Left lung (tissue), 10 donors: ENCODE results near the gene NPIPB2. TPM values are rescaled to one million over a fixed set of nuclear protein-coding genes. Genes with fewer than 3 reads are reported as not detected.
A peak's percentile ranks its signal among the peaks of the same experiment; 100 is the strongest.

ENCODE experiments used
- ATAC-seq: fragments of 200-7000 bp; cut with Tn5 transposase; one replicate; pipeline ENCODE4 v1.9.1; 2020; ENCODE audit warnings: moderate library complexity
- DNase-seq, 4 donors: peaks; one replicate each; pipeline ENCODE4 v3.0.0-alpha.2; 2013 to 2020
- H3K27ac ChIP-seq, 2 donors: fragments of 200-600 bp; sonication (generic) in 1 of 2; one replicate each; pipeline versions ENCODE4 v1.5.0 to v1.8.0; 2020 to 2021
- H3K27me3 ChIP-seq, 2 donors: fragments of 200-600 bp; sonication (generic) in 1 of 2; one replicate each; pipeline versions ENCODE4 v1.5.0 to v1.8.0; 2020 to 2021
- H3K36me3 ChIP-seq, 2 donors: fragments of 200-600 bp; sonication (generic) in 1 of 2; one replicate each; pipeline versions ENCODE4 v1.5.0 to v1.8.0; 2020 to 2021
- H3K4me1 ChIP-seq, 2 donors: fragments of 200-600 bp; one replicate each; pipeline ENCODE4 v1.8.0; 2021
- H3K4me3 ChIP-seq, 2 donors: fragments of 200-600 bp; sonication (generic) in 1 of 2; one replicate each; pipeline versions ENCODE4 v1.5.0 to v1.8.0; 2020 to 2021; ENCODE audit warnings: mild to moderate bottlenecking in 1 of 2
- H3K9me3 ChIP-seq, 2 donors: fragments of 200-600 bp; sonication (generic) in 1 of 2; one replicate each; pipeline versions ENCODE4 v1.5.0 to v1.8.0; 2020 to 2021
- intact Hi-C, 2 donors: fragments of 100-400 bp; cut with DNase I; formaldehyde crosslinking; loops; one replicate each; pipeline versions ENCODE4 v1.11.2 to v1.14.2; 2022
- polyA plus RNA-seq, 6 donors: library from polyadenylated mRNA; unstranded; fragments of 120-200 nt; gene quantifications; one replicate each; pipeline ENCODE4 v1.2.1, GENCODE V29; 2013; ENCODE audit not compliant: insufficient read length in 6 of 6
- total RNA-seq, 2 donors: library from RNA; stranded (reverse); fragmentation: NEBNext Ultra II Directional; extraction: Animal tissue kit (Norgen Biotek cat#: 25700); gene quantifications; one replicate each; pipeline ENCODE4 v1.2.1, GENCODE V29; 2021
- TF ChIP-seq, protein P1 (sequence below), 2 donors: fragments of 200-600 bp; sonication (generic) in 1 of 2; IDR thresholded peaks; one replicate each; pipeline versions ENCODE4 v1.5.0 to v1.8.0; 2021; ENCODE audit warnings: antibody characterized with exemption in 2 of 2
- donor health status: DM: no; HTN: yes; CAD: no.
- donor health status: DM: no; HTN: no; CAD: no.

The NPIPB2 gene
- total and polyA plus RNA-seq, 8 donors = 6.1 to 14.6 (median 8.8) TPM

DNA sequence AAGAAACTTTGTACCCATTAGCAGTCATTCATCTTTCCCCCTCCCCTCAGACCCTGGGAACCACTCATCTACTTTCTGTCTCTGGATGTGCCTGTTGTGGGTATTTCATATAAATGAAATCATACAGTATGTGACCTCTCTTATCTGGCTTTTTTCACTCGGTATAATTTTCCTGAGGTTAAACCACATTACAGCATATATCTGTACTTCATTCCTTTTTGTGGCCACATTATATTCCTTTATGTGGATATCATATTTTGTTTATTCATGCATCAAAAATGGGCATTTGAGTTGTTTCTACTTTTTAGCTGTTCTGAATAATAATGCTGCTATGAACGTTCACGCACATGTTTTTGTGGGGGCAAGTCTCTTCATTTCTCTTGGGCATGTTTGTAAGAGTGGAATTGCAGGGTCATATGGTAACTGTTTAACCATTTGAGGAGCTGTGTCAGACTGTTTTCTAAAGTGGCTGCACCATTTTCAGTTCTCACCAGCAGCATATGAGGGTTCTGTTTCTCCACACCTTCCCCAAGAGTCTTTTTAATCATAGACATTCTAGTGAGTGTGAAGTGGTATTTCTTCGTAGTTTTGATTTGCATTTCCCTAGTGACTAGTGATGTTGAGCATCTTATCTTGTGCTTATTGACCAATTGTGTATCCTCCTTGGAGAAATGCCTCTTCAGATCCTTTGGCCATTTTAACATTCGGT is 38.4 kb upstream of the NPIPB2 start:
- Histone ChIP-seq H3K4me1 (peaks cover 7 to 23% of the 10 kb centered on the region in 2 donors), H3K9me3 (no peaks in the 10 kb centered on the region), H3K27me3 (no peaks in the 10 kb centered on the region), H3K4me3 (no peak overlapping the region), H3K27ac (no peak overlapping the region), H3K36me3 (no peaks in the 10 kb centered on the region)
- ATAC-seq (no peak), DNase-seq (no peak)
- TF ChIP-seq, protein P1, sequence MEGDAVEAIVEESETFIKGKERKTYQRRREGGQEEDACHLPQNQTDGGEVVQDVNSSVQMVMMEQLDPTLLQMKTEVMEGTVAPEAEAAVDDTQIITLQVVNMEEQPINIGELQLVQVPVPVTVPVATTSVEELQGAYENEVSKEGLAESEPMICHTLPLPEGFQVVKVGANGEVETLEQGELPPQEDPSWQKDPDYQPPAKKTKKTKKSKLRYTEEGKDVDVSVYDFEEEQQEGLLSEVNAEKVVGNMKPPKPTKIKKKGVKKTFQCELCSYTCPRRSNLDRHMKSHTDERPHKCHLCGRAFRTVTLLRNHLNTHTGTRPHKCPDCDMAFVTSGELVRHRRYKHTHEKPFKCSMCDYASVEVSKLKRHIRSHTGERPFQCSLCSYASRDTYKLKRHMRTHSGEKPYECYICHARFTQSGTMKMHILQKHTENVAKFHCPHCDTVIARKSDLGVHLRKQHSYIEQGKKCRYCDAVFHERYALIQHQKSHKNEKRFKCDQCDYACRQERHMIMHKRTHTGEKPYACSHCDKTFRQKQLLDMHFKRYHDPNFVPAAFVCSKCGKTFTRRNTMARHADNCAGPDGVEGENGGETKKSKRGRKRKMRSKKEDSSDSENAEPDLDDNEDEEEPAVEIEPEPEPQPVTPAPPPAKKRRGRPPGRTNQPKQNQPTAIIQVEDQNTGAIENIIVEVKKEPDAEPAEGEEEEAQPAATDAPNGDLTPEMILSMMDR (IDR thresholded peaks at IDR 0.05) = no peak
- intact Hi-C loops = no loop called here

DNA sequence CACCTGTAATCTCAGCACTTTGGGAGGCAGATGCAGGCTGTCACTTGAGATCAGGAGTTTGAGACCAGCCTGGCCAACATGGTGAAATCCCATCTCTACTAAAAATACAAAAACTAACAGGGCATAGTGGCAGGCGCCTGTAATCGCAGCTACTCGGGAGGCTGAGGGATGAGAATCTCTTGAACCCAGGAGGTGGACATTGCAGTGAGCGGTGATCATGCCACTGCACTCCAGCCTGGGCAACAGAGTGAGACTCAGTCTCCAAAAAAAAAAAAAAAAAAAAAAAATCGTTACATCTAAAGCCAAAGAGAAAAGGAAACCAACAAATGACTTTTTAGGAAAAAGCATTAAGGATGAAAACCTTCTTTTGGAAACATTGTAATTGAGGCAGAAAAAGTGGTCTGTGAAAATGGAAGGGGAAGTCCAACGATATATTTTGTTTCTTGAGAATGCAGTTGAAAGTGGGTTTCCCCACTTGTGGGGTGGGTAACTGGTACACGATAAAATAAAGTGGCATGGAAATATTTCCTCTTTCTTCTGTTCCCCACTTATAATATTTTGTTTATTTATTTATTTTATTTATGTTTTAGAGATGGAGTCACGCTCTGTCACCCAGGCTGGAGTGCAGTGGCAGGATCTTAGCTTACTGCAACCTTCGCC is 37.3 kb upstream of the NPIPB2 start:
- ATAC-seq = no peak
- Histone ChIP-seq H3K4me3 (no peak overlapping the region), H3K27ac (no peak overlapping the region), H3K27me3 (no peaks in the 10 kb centered on the region), H3K9me3 (no peaks in the 10 kb centered on the region), H3K4me1 (peaks cover 7 to 23% of the 10 kb centered on the region in 2 donors), H3K36me3 (no peaks in the 10 kb centered on the region)
- intact Hi-C loops = no loop called here
- no peak for DNase-seq
- TF ChIP-seq, protein P1 (IDR thresholded peaks at IDR 0.05) = no peak

DNA sequence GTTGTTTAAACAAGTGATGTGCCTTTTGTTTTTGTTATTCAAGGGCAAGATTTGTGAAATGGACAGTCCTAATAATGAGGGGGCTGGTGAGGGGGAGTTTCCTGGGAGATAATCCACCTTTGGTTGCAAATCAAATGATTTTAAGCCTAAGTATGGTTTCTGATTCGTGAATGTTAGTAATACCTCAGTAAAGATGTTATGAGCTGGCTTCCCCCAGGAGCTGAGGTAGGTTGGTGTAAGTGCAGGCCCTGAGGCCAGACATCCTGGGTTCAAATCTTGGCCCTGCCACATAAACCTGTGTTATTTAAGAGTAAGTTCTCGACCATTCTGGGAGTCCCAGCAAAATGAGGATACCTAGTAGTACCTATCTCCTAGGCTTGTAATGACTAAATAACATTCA is 36.2 kb upstream of the NPIPB2 start:
- Histone ChIP-seq H3K9me3 (no peaks in the 10 kb centered on the region), H3K27ac (no peak overlapping the region), H3K36me3 (no peaks in the 10 kb centered on the region), H3K4me3 (peak overlapping the region in 1 of 2 donors; percentile 80), H3K27me3 (no peaks in the 10 kb centered on the region), H3K4me1 (peaks cover 7 to 23% of the 10 kb centered on the region in 2 donors)
- intact Hi-C loops = no loop called here
- TF ChIP-seq, protein P1 (IDR thresholded peaks at IDR 0.05) = no peak
- ATAC-seq (no peak), DNase-seq (no peak)

DNA sequence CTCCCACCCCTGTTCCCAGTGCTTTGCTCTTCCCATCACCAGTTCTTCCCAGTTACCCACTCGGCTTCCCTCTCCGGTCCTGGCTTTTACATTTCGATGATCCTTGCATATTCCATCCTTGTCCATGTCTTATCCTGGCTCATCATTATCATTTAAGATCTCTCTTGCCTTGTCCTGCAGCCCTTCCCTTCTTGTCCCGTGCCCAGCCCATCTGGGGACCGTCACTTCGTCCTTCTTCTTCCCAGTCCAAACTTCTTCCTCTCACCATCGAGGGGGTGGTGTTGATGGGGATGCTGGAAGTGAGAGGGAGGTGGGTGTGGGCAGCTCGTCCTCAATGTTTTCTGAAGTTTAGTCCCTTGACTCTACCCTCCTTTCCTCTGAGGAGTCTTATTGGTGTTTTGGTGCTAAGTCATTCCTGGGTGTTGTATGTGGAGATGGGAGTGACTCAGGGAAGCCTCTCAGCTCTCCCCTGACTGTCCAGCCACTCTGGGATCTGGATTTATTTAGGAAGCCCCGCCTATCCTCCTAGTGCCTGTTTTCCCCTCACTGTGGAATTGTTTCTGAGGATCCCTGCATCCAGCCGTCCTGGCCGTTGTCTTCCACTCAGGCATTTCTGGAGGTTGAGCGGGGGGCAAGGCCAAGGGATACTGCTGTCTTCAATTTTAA is 35.7 kb upstream of the NPIPB2 start:
- peak; percentile 53 for ATAC-seq
- no peaks in the 10 kb centered on the region for H3K9me3 ChIP-seq
- no peaks in the 10 kb centered on the region for H3K27me3 ChIP-seq
- TF ChIP-seq, protein P1 (IDR thresholded peaks at IDR 0.05) = no peak
- peak overlapping the region; percentile 80 to 96 for H3K4me3 ChIP-seq
- peaks cover 7 to 23% of the 10 kb centered on the region in 2 donors for H3K4me1 ChIP-seq
- intact Hi-C loops = no loop called here
- DNase-seq = no peak
- no peaks in the 10 kb centered on the region for H3K36me3 ChIP-seq
- peak overlapping the region; percentile 18 to 65 for H3K27ac ChIP-seq

DNA sequence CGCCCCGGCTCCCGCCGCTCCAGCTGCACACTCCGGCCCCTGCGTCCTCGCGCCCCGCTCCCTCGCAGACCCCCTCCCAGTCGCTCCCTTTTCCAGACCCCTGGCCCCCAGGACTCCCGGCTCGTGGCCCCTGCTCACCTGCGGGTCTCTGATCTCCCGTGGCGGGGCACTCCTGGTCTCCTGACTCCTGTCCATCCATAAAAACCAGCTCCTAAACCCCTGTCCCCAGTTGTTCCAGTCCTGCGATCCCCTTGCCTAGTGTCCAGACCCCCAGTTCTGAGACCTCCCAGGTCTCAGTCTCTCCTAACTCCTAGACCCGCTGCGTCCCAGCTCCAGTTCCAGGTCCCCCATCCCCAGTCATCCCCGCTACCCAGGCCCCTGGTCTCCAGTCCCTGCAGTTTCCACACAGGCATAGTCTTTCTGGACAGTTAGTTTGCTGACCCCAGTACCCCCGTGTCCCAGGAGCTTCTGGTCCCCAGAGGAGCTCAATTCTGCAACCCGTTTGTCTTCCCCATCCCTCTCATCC is 35.1 kb upstream of the NPIPB2 start:
- H3K4me1 ChIP-seq = peaks cover 7 to 23% of the 10 kb centered on the region in 2 donors
- no peaks in the 10 kb centered on the region for H3K9me3 ChIP-seq
- intact Hi-C loops = no loop called here
- DNase-seq = no peak
- H3K4me3 ChIP-seq = peak overlapping the region; percentile 80 to 96
- no peaks in the 10 kb centered on the region for H3K27me3 ChIP-seq
- ATAC-seq = peak; percentile 1
- peak overlapping the region; percentile 65 to 80 for H3K27ac ChIP-seq
- no peaks in the 10 kb centered on the region for H3K36me3 ChIP-seq
- TF ChIP-seq, protein P1 (IDR thresholded peaks at IDR 0.05) = no peak
